ENCODE data around the gene THOP1.
A peak's percentile ranks its signal among the peaks of the same experiment; 100 is the strongest.
"Not testable (repeated sequence)": the region's sequence is repeated elsewhere in the genome, so short reads cannot be mapped to it uniquely, and the experiment has no call there.

THOP1 gene

DNA sequence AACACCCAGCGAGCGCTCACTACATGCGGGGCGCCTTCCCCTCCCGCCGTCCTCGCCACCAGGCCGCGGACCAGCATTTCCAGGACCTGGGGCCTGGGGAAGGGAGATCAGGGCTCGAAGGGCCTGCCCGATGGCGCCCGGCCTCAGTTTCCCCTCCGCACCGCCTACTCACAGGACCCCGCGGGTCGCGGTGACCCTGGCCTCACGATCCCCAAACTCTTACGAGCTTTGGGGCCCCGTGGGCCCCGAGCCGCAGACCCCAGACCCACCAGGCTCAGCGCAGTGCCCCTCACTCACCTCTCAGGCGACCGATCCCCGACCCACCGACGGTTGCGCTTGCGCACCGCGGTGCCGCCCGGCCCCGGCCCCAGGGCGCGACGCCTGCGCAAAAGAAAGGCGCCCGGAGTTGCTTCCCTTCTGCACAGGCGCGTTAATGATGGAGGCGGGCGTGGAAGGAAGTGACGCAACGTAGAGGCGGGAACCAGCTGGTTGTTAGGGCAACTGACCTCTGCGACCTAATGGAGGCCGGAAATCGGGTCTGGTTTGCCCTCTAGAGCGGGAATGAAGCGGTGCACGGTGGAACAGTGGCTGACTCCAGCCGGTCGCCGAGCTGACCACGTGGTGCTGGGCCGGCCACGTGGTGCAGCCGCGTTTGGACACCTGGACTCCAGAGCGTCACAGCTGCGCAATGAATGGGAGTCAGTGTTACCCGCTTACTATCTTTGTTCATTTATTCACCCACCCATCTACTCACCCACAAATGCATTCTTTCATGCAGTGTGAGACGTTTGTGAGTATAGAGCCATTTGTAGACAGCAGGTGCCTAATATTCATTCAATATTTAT is 2.1 kb upstream of the THOP1 start, which contains the start of gene SGTA:
SGTA (minus strand) TSS at position 338 of the 845 bp plus-strand sequence. CDS start 14,205 bp downstream, outside the sequence.
- peak; percentile 97 to 99 for DNase-seq

DNA sequence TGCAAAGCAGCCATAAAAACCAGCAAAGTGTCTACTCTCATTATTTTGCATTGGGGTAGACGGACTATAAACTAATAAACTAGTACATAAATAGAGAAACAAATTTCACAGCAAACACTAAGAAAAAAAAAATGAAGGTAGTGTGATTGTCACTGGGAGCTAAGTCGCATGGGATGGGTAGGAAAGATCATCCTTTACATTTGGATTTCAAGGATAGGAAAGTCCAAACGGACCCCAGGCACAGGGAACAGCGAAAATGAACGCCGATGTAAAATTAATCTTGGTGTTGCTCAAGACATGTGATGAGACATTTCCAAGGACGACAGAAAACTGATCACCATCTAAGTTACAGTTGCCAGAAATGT is 1.5 kb upstream of the THOP1 start:
- DNase-seq: no peak

- DNase-seq: no peak
These were observed 1.8 kb downstream of the THOP1 start for GRCh38 chr19:2787115-2787514.

- no peak for DNase-seq
These were observed 2.9 kb downstream of the THOP1 start for GRCh38 chr19:2788237-2788636.

GRCh38 chr19:2790194-2790556 is 4.9 kb downstream of the THOP1 start:
- DNase-seq: no peak

GRCh38 chr19:2790557-2791271 is 5.4 kb downstream of the THOP1 start:
- DNase-seq: no peak

GRCh38 chr19:2791440-2791839 is 6.1 kb downstream of the THOP1 start:
- no peak for DNase-seq

- DNase-seq: no peak
These were observed 6.6 kb downstream of the THOP1 start for GRCh38 chr19:2791876-2792275.

DNA sequence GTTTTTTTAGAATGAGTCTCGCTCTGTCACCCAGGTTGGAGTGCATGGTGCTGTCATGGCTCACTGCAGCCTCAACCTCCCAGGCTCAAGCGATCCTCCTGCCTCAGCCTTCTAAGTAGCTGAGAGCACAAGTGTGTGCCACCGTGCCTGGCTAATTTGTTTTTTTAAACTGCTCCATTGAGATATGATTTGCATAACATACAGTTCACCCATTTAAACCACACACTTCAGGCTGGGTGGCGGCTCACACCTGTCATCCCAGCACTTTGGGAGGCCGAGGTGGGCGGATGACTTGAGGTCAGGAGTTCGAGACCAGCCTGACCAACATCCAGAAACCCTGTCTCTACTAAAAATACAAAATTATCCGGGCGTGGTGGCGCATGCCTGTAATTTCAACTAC is 7.4 kb downstream of the THOP1 start:
- not testable (repeated sequence) for DNase-seq

DNA sequence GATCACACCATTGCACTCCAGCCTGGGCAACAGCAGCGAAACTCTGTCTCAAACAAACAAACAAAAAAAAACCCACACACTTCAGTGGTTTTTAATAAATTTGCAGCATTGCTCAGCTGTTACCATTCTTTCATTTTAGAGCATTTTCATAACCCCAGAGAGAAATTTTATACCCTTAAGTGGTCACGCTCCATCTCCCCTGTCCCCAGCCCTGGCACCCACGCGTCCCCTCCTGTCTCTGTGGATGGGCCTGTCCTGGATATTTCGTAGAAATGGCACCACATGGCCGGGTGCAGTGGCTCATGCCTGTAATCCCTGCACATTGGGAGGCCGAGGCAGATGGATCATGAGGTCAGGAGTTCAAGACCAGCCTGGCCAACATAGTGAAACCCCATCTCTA is 7.8 kb downstream of the THOP1 start:
- no peak for DNase-seq

DNA sequence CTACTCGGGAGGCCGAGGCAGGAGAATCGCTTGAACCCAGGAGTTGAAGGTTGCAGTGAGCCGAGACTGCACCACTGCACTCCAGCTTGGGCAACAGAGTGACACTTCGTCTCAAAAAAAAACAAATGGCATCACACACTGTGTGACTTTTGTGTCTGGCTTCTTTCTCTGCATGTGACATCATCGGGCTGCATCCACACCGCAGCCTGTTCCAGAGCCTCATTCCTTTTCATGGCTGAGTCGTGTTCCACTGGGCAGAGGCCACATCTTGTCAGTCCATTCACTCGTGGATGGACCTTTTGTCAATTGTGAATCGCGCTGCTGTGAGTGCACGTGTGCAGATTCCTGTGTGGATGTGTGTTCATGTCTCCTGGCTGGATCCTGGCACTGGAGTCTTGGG is 8.3 kb downstream of the THOP1 start:
- no peak for DNase-seq

DNA sequence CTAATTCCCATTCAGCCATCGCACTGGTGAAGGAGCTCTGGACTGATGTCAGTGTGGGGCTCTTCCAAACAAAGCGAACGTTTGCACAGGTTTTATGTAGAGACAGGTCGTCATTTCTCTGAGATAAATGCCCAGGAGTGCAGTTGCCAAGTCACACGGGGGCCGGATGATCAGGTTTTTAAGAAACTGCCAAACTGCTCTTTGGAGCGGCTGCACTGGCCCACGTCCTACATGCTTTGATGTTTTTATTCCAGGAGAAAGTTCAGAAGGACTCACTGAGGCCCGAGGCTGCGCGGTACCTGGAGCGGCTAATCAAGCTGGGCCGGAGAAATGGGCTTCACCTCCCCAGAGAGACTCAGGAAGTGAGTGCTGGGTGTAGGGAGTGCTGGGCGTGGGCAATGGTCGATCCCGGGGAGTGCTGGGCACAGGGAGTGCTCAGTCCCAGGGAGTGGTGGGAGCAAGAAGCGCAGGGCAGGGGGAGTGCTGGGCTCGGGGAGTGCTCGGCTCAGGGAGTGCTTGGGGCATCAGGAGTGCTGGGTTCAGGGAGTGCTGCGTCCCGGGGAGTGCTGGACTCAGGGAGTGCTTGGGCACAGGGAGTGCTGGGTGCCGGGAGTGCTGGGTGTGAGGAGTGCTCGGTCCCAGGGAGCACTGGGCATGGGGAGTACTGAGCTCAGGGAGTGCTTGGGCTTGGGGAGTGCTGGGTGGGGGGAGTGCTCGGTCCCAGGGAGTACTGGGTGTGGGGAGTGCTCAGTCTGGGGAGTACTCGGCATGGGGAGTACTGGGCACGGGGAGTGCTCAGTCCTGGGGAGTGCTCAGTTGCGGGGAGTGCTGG is 10.7 kb downstream of the THOP1 start:
- no peak for DNase-seq

DNA sequence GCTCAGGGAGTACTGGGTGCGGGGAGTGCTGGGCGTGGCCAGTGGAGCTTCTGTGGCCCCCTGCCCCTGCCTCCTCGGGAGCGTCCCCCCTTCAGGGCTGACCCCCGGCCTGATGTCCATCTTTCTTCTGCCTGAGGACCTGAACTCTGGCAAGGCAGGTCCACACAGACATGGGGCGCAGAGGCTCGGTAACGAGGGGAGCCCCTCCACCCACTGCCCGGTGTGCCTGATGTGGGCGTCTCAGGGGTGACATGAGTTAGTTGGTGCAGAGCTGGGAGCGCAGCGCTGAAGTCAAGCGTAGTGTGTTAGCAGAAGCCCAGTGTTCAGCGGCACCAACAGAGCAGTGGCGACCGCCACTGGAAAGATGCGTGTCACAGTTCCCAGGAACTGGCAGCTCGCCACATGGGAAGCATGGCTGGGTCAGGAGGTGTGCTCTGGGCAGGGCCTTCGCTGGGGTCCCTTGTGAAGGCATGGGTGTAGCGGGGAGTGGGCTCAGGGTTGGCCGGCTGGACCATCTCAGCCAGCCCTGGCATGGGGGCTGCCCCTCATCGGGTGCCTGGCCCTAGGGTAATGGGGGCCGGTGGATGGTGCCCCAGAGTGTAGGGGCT is 11.5 kb downstream of the THOP1 start:
- no peak for DNase-seq

GRCh38 chr19:2797280-2797679 is 12.0 kb downstream of the THOP1 start:
- DNase-seq: no peak

DNA sequence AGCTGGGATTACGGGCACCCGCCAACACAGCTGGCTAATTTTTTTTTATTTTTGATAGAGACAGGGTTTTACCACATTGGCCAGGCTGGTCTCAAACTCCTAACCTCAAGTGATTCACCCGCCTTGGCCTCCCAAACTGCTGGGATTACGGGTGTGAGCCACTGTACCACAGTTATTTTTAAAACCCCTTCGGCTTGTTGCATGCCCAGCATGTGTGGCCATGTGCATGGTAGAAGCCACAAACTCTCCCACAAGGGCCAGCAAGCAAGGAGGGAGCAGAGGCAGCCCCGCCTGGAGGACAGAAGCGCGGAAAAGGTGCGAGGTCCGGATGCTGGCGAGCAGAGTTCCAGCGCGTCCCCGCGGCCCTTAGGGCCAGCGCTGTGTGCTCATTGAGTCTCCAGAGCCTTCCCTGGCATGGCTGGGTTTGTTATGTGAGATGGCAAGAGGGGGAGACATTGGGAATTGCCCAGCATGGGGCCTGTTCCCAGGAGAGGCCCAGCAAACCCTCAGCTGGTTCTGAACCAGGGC is 12.9 kb downstream of the THOP1 start:
- DNase-seq: no peak

DNA sequence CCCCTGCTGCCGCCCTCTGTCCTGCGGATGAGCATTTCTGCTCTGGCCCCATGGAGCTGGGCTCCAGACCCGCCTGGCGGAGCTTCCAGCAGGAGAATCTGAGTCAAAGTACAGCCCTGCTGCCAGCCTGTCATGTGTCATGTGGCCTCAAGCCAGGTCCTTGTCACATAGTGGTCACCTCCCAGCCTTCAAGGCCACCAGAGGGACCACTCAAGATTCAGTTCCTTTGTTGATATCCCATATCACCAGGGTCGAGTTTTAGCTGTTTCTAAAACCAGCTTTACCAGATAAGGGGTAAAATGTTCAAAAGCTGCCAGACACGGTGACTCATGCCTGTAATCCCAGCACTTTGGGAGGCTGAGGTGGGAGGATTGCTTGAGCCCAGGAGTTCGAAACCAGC is 13.4 kb downstream of the THOP1 start:
- DNase-seq: no peak

- DNase-seq: no peak
These were observed 14.1 kb downstream of the THOP1 start for GRCh38 chr19:2799273-2800020.

DNA sequence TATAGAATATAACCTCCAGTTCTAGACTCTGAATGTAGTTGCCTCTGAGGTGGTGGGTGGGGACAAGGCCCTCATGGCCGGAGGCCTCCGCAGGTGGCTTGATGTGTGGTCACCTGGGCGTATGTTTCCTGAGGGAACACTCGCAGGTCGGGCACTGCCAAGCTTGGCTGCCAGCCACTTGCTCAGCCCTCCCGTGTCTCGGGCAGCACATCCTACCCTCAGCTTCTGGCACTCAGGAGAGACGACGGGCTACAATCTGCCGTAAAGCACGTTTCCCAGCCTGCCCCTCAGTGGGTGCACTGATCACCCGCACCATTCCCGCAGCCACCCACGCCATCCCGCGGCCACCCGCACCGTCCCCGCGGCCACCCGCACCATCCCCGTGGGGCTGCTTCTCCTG is 15.2 kb downstream of the THOP1 start:
- no peak for DNase-seq

DNA sequence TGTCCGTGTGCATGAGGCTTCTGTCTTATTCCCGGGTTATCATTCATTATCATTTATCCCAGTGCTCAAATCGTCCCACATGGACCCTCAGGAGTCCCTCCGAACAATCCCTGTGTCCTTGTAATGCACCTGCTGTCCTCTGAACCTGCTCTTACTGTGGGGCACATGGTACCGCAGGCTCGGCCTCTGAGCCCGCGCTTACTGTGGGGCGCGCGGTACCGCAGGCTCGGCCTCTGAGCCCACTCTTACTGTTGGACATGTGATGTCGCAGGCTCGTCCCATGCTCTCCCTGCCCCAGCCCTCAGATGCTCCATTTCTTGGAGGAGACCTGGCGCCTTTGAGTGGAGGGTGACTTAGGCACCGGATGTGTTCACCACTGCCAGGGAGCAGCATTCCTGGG is 17.5 kb downstream of the THOP1 start:
- no peak for DNase-seq

DNA sequence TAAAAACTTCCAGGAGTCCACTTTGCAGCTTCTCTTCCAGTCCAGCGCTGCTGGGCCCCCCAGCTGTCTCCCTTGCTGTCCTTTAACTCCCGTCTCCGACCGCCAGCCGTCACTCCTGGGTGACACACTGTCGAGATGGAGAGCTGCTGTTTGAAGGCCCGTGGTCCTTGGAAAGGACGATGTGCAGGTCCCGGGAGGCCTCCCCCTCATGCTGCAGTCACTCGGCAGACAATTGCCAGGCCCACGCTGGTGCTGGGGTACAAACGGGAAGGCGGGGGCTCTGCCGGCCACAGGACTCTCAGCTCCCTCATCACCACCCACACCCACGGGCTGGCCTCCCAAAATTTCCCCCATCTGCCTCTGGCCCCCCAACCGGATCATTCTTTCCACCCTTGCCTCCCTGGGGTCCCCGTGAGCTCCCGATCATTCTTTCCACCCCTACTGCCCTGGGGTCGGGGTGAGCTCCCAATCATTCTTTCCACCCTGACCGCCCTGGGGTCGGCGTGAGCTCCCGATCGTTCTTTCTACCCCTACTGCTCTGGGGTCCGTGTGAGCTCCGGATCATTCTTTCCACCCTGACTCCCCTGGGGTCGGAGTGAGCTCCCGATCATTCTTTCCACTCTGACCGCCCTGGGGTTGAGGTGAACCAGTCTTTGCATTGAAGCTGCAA is 18.3 kb downstream of the THOP1 start:
- DNase-seq: no peak

All from NCI-H446 (cell line).